IPS DF 6.9 (cell line): ENCODE results near the gene HCST.
A peak's percentile ranks its signal among the peaks of the same experiment; 100 is the strongest.

Experiments
- DNase-seq: peaks from one replicate; pipeline ENCODE4 v3.0.0-alpha.2; 2013; ENCODE audit warnings: low read depth, low spot score
- H3K27ac ChIP-seq: one replicate; pipeline ENCODE4 v1.5.1; 2013; ENCODE audit warnings: low read length, control low read depth
- H3K27me3 ChIP-seq: 2 replicates; pipeline ENCODE4 v1.6.1; 2013; ENCODE audit warnings: mild to moderate bottlenecking, low read length; ENCODE audit not compliant: control insufficient read depth, insufficient read depth
- H3K36me3 ChIP-seq: 2 replicates; pipeline ENCODE4 v1.6.1; 2013; ENCODE audit warnings: low read length; ENCODE audit not compliant: control insufficient read depth, insufficient read depth
- H3K4me1 ChIP-seq: 2 replicates; pipeline ENCODE4 v1.6.1; 2013; ENCODE audit warnings: low read length; ENCODE audit not compliant: control insufficient read depth, insufficient read depth
- H3K4me3 ChIP-seq: 2 replicates; pipeline ENCODE4 v1.5.1; 2013; ENCODE audit warnings: mild to moderate bottlenecking, low read length
- H3K9me3 ChIP-seq: 2 replicates; pipeline ENCODE4 v1.6.1; 2013; ENCODE audit warnings: low read length, inconsistent platforms; ENCODE audit not compliant: control insufficient read depth, insufficient read depth
- WGBS: extraction: QIAGEN DNeasy Blood & Tissue Kit; methylation state at CpG from one replicate; pipeline ENCODE4 v1.1.7; 2013; ENCODE audit warnings: mixed read lengths, missing lambda C conversion rate; ENCODE audit not compliant: insufficient read length, insufficient coverage; 5-methylcytosine and 5-hydroxymethylcytosine counted together

The HCST gene

GRCh38 chr19:35936738-35937268 lies 34.5 kb downstream of the HCST start:
- no peaks in the 10 kb centered on the region for H3K9me3 ChIP-seq
- WGBS = no CpG with 5 or more reads among the region's 11 CpGs
- peak overlapping the region; percentile 74; the same call in 1 of the 2 replicates for H3K4me3 ChIP-seq
- H3K36me3 ChIP-seq = peaks cover 6% of the 10 kb centered on the region; the same call in 1 of the 2 replicates
- no peak overlapping the region for H3K27ac ChIP-seq
- H3K27me3 ChIP-seq = no peaks in the 10 kb centered on the region
- DNase-seq = no peak
- H3K4me1 ChIP-seq = 0 out of 2 replicates have a peak, but pooled peaks cover 2% of the 10 kb centered on the region

- H3K27ac ChIP-seq = no peak overlapping the region
These were observed 35.3 kb downstream of the HCST start for GRCh38 chr19:35937345-35938281.

GRCh38 chr19:35938282-35939224 lies 36.2 kb downstream of the HCST start:
- Histone ChIP-seq H3K4me3 (no peak overlapping the region), H3K27me3 (no peaks in the 10 kb centered on the region), H3K27ac (no peak overlapping the region), H3K9me3 (no peaks in the 10 kb centered on the region), H3K4me1 (0 out of 2 replicates have a peak, but pooled peaks cover 2% of the 10 kb centered on the region), H3K36me3 (peaks cover 6% of the 10 kb centered on the region; the same call in 1 of the 2 replicates)
- no peak for DNase-seq
- no CpG with 5 or more reads among the region's 13 CpGs for WGBS

More at GRCh38 chr19:35937345-35938281, 35.3 kb downstream of the HCST start:
- peaks cover 6% of the 10 kb centered on the region; the same call in 1 of the 2 replicates for H3K36me3 ChIP-seq
- H3K4me3 ChIP-seq = peak overlapping the region; percentile 74; the same call in 1 of the 2 replicates
- no peaks in the 10 kb centered on the region for H3K27me3 ChIP-seq
- no peak for DNase-seq
- no CpG with 5 or more reads among the region's 14 CpGs for WGBS
- H3K4me1 ChIP-seq = 0 out of 2 replicates have a peak, but pooled peaks cover 2% of the 10 kb centered on the region
- H3K9me3 ChIP-seq = no peaks in the 10 kb centered on the region

- Histone ChIP-seq H3K36me3 (peaks cover 6% of the 10 kb centered on the region; the same call in 1 of the 2 replicates), H3K27ac (no peak overlapping the region), H3K4me3 (no peak overlapping the region), H3K9me3 (no peaks in the 10 kb centered on the region), H3K4me1 (0 out of 2 replicates have a peak, but pooled peaks cover 2% of the 10 kb centered on the region), H3K27me3 (no peaks in the 10 kb centered on the region)
- no CpG with 5 or more reads among the region's 55 CpGs for WGBS
- DNase-seq = no peak
These were observed 37.2 kb downstream of the HCST start for GRCh38 chr19:35939307-35940077.

- H3K27me3 ChIP-seq = no peaks in the 10 kb centered on the region
- peaks cover 6% of the 10 kb centered on the region; the same call in 1 of the 2 replicates for H3K36me3 ChIP-seq
- no peaks in the 10 kb centered on the region for H3K9me3 ChIP-seq
- WGBS = no CpG with 5 or more reads among the region's 51 CpGs
- H3K4me3 ChIP-seq = no peak overlapping the region
- H3K27ac ChIP-seq = no peak overlapping the region
- DNase-seq = no peak
- 0 out of 2 replicates have a peak, but pooled peaks cover 2% of the 10 kb centered on the region for H3K4me1 ChIP-seq
These were observed 37.9 kb downstream of the HCST start for GRCh38 chr19:35940078-35940775.

- H3K4me1 ChIP-seq = 0 out of 2 replicates have a peak, but pooled peaks cover 2% of the 10 kb centered on the region
- H3K4me3 ChIP-seq = no peak overlapping the region
- DNase-seq = no peak
- H3K27ac ChIP-seq = no peak overlapping the region
- no peaks in the 10 kb centered on the region for H3K27me3 ChIP-seq
- no peaks in the 10 kb centered on the region for H3K9me3 ChIP-seq
- WGBS = 100% methylated on average over 1 of the region's 4 CpGs
- peaks cover 6% of the 10 kb centered on the region; the same call in 1 of the 2 replicates for H3K36me3 ChIP-seq
These were observed 38.5 kb downstream of the HCST start for GRCh38 chr19:35940839-35941238.

- no peak overlapping the region for H3K4me3 ChIP-seq
- no peaks in the 10 kb centered on the region for H3K27me3 ChIP-seq
- DNase-seq = no peak
- no CpG with 5 or more reads among the region's 3 CpGs for WGBS
- H3K4me1 ChIP-seq = 0 out of 2 replicates have a peak, but pooled peaks cover 2% of the 10 kb centered on the region
- H3K36me3 ChIP-seq = peaks cover 6% of the 10 kb centered on the region; the same call in 1 of the 2 replicates
- no peak overlapping the region for H3K27ac ChIP-seq
- H3K9me3 ChIP-seq = no peaks in the 10 kb centered on the region
These were observed 39.9 kb downstream of the HCST start for GRCh38 chr19:35942235-35942634.

GRCh38 chr19:35943321-35944301 lies 41.3 kb downstream of the HCST start:
- H3K27ac ChIP-seq = no peak overlapping the region
- no peaks in the 10 kb centered on the region for H3K9me3 ChIP-seq
- no peak for DNase-seq
- H3K27me3 ChIP-seq = no peaks in the 10 kb centered on the region
- WGBS = 100% methylated on average over 1 of the region's 9 CpGs
- H3K4me1 ChIP-seq = no peaks in the 10 kb centered on the region
- H3K4me3 ChIP-seq = no peak overlapping the region
- H3K36me3 ChIP-seq = peaks cover 6% of the 10 kb centered on the region; the same call in 1 of the 2 replicates
